ENCODE data around the gene TXNDC16. TPM values are rescaled to one million over a fixed set of nuclear protein-coding genes. Genes with fewer than 3 reads are reported as not detected.
A peak's percentile ranks its signal among the peaks of the same experiment; 100 is the strongest.

TXNDC16 gene
- polyA plus RNA-seq, 1 donor (not counting 4 experiments of a cell fraction or from before 2014, with no cell fraction given): 1.9 TPM

GRCh38 chr14:52558688-52559087, 6.4 kb upstream of the TXNDC16 start:
- peaks cover 7% of the 10 kb centered on the region for H3K4me1 ChIP-seq (ENCODE audit: control insufficient read depth, extremely low read depth, insufficient read depth, low read length)
- H3K9ac ChIP-seq (ENCODE audit: control insufficient read depth, extremely low read depth, insufficient read depth, low read length): no peak overlapping the region
- no peaks in the 10 kb centered on the region for H3K27me3 ChIP-seq (ENCODE audit: control insufficient read depth, extremely low read depth, insufficient read depth, low read length)
- H3K4me2 ChIP-seq (ENCODE audit: control insufficient read depth, extremely low read depth, insufficient read depth, low read depth, low read length): no peak overlapping the region
- H4K20me1 ChIP-seq (ENCODE audit: control insufficient read depth, extremely low read depth, insufficient read depth, low read length): no peaks in the 10 kb centered on the region
- no peaks in the 10 kb centered on the region for H3K9me1 ChIP-seq (ENCODE audit: control insufficient read depth, extremely low read depth, insufficient read depth, low read length)
- no peak overlapping the region for H2AFZ ChIP-seq (ENCODE audit: control insufficient read depth, low read length)
- DNase-seq (ENCODE audit: low read depth, low spot score) (no peak), FAIRE-seq (no peak)
- no peaks in the 10 kb centered on the region for H3K79me2 ChIP-seq (ENCODE audit: control insufficient read depth, insufficient read depth, low read length)
- no peak overlapping the region for H3K4me3 ChIP-seq (ENCODE audit: control insufficient read depth in 2 of 3, extremely low read depth in 1 of 3, insufficient read depth in 2 of 3, low read depth in 1 of 3, low read length in 3 of 3)
- H3K27ac ChIP-seq (ENCODE audit: control insufficient read depth, insufficient read depth, low read length): no peak overlapping the region
- no peak for TF ChIP-seq CTCF (optimal IDR thresholded peaks at IDR 0.05 in 1 of 3, IDR thresholded peaks at IDR 0.05 in 1 of 3, conservative IDR thresholded peaks at IDR 0.05 in 1 of 3; ENCODE audit: extremely low read depth in 1 of 3, insufficient read depth in 2 of 3, low read length in 3 of 3)
- no peak for TF ChIP-seq EZH2 (IDR thresholded peaks at IDR 0.05; ENCODE audit: low read length)
- no peaks in the 10 kb centered on the region for H3K9me3 ChIP-seq (ENCODE audit: control insufficient read depth, low read depth, low read length)
- dilution Hi-C loops (cut with MboI; ENCODE audit: extremely low pct_ligation_motif_present, low sequenced_read_pairs): no loop called here
- no peaks in the 10 kb centered on the region for H3K36me3 ChIP-seq (ENCODE audit: control insufficient read depth in 2 of 2, extremely low read depth in 1 of 2, insufficient read depth in 2 of 2, low read length in 2 of 2)

- Histone ChIP-seq H4K20me1 (ENCODE audit: control insufficient read depth, extremely low read depth, insufficient read depth, low read length) (no peaks in the 10 kb centered on the region), H3K9me3 (ENCODE audit: control insufficient read depth, low read depth, low read length) (no peaks in the 10 kb centered on the region), H3K4me1 (ENCODE audit: control insufficient read depth, extremely low read depth, insufficient read depth, low read length) (peaks cover 12% of the 10 kb centered on the region), H3K27me3 (ENCODE audit: control insufficient read depth, extremely low read depth, insufficient read depth, low read length) (no peaks in the 10 kb centered on the region), H3K9me1 (ENCODE audit: control insufficient read depth, extremely low read depth, insufficient read depth, low read length) (no peaks in the 10 kb centered on the region), H3K9ac (ENCODE audit: control insufficient read depth, extremely low read depth, insufficient read depth, low read length) (peak overlapping the region; percentile 38), H3K4me3 (ENCODE audit: control insufficient read depth in 2 of 3, extremely low read depth in 1 of 3, insufficient read depth in 2 of 3, low read depth in 1 of 3, low read length in 3 of 3) (peak overlapping the region; percentile 63 to 78 (median 65)), H3K4me2 (ENCODE audit: control insufficient read depth, extremely low read depth, insufficient read depth, low read depth, low read length) (peak overlapping the region; percentile 83), H2AFZ (ENCODE audit: control insufficient read depth, low read length) (peak overlapping the region; percentile 91), H3K27ac (ENCODE audit: control insufficient read depth, insufficient read depth, low read length) (no peak overlapping the region), H3K79me2 (ENCODE audit: control insufficient read depth, insufficient read depth, low read length) (no peaks in the 10 kb centered on the region), H3K36me3 (ENCODE audit: control insufficient read depth in 2 of 2, extremely low read depth in 1 of 2, insufficient read depth in 2 of 2, low read length in 2 of 2) (no peaks in the 10 kb centered on the region)
- DNase-seq (ENCODE audit: low read depth, low spot score) (peak; percentile 13), FAIRE-seq (peak; percentile 83)
- TF ChIP-seq EZH2 (IDR thresholded peaks at IDR 0.05; ENCODE audit: low read length): no peak
- no peak for TF ChIP-seq CTCF (optimal IDR thresholded peaks at IDR 0.05 in 1 of 3, IDR thresholded peaks at IDR 0.05 in 1 of 3, conservative IDR thresholded peaks at IDR 0.05 in 1 of 3; ENCODE audit: extremely low read depth in 1 of 3, insufficient read depth in 2 of 3, low read length in 3 of 3)
- dilution Hi-C loops (cut with MboI; ENCODE audit: extremely low pct_ligation_motif_present, low sequenced_read_pairs): no loop called here
These were observed 1.6 kb upstream of the TXNDC16 start for GRCh38 chr14:52553671-52554575.

Measured in keratinocyte (primary cell).